Stimulated activated CD4-positive, alpha-beta T cell treated with anti-CD3 and anti-CD28 coated beads, Interleukin-2, amount 100 ng/mL, for 24 hours (primary cell): Measurements from ENCODE around the gene CWC15.
"Not testable (repeated sequence)": the region's sequence is repeated elsewhere in the genome, so short reads cannot be mapped to it uniquely, and the experiment has no call there.

Experiments used
- DNase-seq, 2 donors: peaks; one replicate each; pipeline ENCODE4 v3.0.0-alpha.2; 2020

CWC15 gene

DNA sequence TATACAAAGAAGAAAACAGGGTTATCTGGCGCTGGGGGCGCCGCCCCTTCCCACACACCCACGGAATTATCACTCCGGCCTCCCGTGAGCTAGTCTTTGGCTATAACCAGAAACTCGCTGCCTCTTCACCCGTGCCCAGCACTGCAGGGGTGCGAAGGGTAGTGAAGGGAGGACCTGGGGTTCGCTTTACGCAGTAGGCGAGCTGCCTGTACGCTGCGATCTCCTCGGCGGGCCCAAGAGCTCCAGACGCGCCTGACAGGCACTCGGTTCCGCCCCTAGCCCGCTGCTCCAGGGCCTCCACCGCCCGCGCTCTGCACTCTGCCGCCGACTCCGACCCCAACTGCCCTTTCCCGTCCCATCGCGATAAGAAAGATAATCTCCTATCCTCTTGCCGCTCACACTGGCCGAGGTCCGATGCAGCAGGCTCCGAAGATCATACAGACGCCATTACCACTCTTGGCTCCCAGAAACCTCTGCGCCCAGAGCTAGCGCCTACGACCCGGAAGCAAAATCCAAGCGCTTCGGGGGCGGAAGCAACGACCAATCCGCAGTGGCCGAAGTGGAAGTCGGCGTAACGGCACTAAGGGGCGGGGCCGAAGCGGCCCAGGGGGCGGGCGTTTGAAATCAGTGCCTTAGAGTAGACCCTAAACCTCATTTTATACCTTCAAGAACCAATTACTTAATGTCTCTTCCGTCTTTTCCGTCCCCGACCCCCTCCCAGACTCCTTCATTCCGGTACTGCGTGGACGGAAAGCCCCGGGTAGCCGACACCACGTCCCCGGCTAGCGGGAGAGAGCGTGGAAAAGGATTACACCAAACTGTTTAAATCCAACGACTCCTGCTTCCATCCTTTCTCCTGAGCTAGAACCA, at the start of gene CWC15, which contains the start of gene KDM4D:
Gene CWC15 (minus strand): TSS at position 458 of the 870 bp plus-strand sequence. CDS start 1,371 bp downstream, outside the sequence.
Gene KDM4D (plus strand): TSS at position 611 of the 870 bp plus-strand sequence. CDS start 23,664 bp downstream, outside the sequence.
- peak; percentile 93 to 96 for DNase-seq

GRCh38 chr11:95021468-95021867, 48.1 kb upstream of the CWC15 start:
- DNase-seq = not testable (repeated sequence)

- no peak for DNase-seq
Observed at GRCh38 chr11:95016139-95016538, 42.8 kb upstream of the CWC15 start.

DNA sequence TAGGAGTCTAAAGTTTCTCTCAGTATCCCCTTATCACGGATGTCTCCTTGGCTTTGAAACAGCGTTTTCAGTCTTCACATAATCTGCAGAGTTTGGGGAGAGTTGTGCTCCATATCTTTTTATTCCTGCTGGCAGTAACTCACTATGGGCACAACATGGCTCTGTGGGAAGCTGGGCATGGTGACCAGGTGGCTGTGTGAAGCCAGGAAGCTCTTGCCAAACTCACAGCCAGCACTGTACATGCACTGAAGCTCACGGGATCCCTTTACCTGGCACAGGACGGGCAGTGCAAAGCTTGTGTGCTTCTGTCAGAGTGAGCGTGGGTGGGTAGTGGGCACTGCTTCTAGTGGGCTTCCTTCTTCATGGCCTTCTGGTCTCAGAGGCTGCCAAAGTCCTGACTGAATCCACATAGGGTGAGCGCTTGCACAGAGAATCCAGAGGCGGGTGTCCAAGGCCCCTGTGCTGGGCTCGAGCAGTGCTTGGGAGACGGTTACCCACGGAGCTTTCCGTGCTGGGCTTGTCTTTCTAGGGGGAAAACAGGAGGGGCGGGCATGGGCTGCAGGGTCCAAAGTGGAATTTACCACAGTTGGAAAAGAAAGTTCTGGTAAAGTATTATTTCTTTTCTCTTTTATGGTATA, 40.9 kb upstream of the CWC15 start:
- DNase-seq = no peak

DNA sequence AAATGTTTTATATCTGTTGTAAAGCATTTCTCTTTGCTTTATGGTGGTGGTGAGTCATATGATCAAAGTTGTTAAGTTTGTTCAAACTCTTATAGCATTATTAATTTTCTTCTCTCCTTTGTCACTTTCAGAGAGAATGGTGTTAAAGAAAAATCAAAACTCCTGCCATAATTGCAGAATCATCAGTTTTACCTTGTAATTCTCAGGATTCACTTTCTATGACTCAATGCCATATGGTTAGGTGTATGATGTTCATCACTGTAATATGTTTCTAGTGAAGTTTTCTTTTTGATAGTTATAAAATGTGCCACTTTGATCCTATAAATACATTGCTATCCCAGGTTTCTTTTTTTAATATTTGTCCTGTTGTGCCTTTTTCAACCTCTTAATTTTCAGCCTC, 38.0 kb upstream of the CWC15 start:
- no peak for DNase-seq

DNA sequence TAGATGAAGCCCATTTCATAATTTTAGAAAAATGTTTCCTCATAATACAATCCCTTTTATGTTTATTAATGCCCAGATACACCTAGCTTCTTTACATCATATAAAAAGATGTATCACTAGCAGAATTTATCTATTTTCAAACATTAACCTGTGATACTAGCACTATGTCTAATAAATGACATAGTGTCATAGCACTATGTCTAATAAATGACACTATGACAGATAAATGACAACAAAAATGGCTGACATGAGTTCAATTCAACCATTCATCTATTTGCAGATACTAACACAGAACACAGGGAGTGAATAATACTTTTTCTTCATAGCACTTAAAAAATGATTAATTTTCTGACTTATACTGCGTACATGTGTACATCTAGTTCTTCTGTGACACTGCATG, 32.3 kb upstream of the CWC15 start:
- no peak for DNase-seq

- no peak for DNase-seq
Observed at GRCh38 chr11:95003716-95004115, 30.4 kb upstream of the CWC15 start.

DNA sequence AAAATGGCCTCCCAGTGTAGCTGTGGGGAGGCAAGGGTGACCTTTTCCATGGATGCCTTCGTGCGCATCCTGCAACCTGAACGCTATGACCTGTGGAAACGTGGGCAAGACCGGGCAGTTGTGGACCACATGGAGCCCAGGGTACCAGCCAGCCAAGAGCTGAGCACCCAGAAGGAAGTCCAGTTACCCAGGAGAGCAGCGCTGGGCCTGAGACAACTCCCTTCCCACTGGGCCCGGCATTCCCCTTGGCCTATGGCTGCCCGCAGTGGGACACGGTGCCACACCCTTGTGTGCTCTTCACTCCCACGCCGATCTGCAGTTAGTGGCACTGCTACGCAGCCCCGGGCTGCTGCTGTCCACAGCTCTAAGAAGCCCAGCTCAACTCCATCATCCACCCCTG, 24.9 kb upstream of the CWC15 start:
- DNase-seq = no peak

GRCh38 chr11:94997437-94997836, 24.1 kb upstream of the CWC15 start:
- DNase-seq = no peak

GRCh38 chr11:94993400-94993943, 20.1 kb upstream of the CWC15 start:
- no peak for DNase-seq

- DNase-seq = no peak
Observed at GRCh38 chr11:94988748-94989147, 15.4 kb upstream of the CWC15 start.

GRCh38 chr11:94987378-94987777, 14.0 kb upstream of the CWC15 start:
- DNase-seq = no peak

GRCh38 chr11:94975599-94975998, 2.2 kb upstream of the CWC15 start:
- DNase-seq = no peak

DNA sequence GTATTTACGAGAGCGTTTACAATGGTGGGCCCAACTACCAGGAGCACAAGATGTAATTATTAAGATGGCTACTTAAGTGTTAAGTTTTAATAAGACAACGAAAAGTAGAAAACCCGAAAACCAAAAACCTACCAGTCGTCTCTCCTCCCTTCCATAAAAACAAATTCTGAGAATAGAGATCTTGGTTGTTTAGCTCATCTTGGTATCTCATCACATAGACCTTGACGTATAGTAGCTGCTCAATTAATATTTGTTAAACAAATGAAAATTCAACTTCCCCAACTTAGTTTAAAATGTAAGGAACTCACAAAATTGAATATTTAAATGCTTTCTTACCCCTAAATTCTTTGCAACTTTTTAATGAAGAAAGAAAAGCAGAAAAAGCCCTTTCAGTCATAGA, 822 bp upstream of the CWC15 start:
- DNase-seq = no peak

DNA sequence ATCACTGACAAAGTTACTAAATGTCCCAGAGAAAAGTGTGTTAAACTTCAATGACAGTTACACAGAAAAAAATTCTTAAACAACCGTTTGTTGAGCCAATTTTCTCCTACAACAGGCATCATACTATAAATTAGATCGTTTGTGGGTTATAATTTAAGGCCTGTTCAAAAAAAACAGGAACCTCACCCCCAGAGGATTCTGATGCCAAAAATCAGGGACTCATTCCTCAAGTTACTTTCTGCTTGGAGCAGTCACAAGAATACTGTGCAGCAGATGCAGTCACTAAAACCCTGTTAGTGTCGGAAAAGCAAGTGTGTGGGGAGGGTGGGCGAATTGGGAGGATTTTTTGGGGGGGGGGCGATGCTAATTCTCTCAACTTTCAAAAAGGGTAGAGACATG, 657 bp downstream of the CWC15 start:
- no peak for DNase-seq

DNA sequence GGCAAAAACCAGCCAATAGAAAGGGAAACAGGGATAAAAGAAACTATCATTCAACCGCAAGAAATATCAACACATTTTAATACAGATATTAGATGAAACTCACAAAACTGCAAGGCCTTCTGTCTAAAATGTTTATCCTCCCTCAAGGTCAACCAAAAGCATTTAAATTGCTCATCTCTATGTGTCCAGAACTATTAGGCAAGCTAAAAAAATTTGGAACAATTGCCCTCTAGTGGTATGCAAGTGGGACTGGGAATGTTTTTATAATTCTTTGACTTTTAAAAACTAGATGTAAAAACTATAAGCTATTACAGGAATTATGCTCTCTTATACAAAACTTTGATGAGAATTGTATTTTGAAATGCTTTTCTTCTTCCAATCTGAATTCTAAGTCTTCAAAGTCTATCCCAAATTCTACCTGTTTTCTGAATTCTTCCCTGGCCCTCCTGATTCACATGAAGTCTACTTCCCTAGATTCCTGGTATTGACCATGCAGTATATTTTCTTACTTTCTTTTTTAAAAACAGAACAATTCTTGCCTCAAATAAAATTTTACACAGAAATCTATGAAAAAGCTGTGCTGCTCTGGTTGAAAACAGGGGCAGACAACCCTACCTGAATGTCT, 4.9 kb downstream of the CWC15 start:
- DNase-seq = no peak

DNA sequence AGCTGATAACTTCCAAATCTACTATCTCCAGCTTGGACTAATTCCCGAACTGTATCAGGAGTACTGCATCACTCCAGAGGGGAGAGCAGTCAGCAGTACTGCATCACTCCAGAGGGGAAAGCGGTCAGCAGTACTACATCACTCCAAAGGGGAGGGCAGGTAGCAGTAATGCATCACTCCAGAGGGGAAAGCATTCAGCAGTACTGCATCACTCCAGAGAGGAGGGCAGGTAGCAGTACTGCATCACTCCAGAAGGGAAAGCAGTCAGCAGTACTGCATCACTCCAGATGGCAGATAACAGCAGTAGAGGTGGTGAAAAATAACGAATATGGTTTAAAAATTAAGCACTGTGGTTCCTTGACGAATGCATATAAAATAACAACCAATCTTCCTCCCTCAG, 8.4 kb downstream of the CWC15 start:
- no peak for DNase-seq

- DNase-seq = no peak
Observed at GRCh38 chr11:94961255-94961654, 12.1 kb downstream of the CWC15 start.

DNA sequence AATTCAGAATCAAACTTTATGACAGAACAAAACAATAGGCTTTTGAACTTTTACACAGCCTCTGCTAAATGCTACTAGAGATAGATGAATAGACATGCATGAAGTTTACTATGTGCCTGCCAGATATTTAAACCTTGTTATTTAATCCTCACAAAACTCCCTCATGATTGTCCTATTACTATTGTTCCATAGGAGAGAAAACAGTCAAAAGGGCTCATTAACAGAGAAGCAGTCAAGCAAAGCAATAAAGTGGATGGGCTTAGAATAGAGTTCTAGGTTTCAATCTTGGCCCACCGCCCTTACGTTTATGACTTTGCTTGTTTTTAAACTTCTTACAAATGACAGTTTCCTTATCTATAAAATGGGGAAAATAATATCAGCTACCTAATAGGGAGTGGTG, 12.9 kb downstream of the CWC15 start:
- no peak for DNase-seq

GRCh38 chr11:94959179-94959578, 14.2 kb downstream of the CWC15 start:
- no peak for DNase-seq

- DNase-seq = no peak
Observed at GRCh38 chr11:94958121-94958696, 15.1 kb downstream of the CWC15 start.

- DNase-seq = no peak
Observed at GRCh38 chr11:94956963-94957362, 16.4 kb downstream of the CWC15 start.

GRCh38 chr11:94954753-94955152, 18.6 kb downstream of the CWC15 start:
- no peak for DNase-seq
